Measurements from ENCODE around the gene ACAA1.
"Not testable (repeated sequence)": the region's sequence is repeated elsewhere in the genome, so short reads cannot be mapped to it uniquely, and the experiment has no call there.

ACAA1 gene

GRCh38 chr3:38134517-38135143, 2.3 kb downstream of the ACAA1 start:
- not testable (repeated sequence) for DNase-seq (ENCODE audit: low read depth)

- DNase-seq (ENCODE audit: low read depth), result no peak
These were observed 3.1 kb downstream of the ACAA1 start for GRCh38 chr3:38133557-38134405.

DNA sequence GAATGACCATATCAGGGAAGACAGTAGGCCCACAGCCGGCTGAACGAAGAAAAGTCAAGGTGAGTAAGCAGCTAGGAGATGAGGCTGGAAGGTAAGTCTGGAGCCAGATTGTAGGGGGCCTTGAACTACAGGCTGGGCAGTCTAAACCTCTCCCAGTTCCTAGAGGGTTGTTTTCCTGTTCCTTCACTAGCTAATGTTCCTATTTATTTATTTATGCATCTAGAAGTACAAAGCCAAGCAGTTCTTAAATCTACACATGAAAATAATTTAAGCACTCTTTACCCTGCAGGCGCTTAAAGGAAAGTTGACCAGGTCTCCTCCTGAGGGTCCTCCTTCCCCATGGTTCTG, 3.7 kb downstream of the ACAA1 start:
- no peak for DNase-seq (ENCODE audit: low read depth)

- DNase-seq (ENCODE audit: low read depth), result peak; percentile 44
These were observed 5.1 kb downstream of the ACAA1 start for GRCh38 chr3:38131621-38132369.

- DNase-seq (ENCODE audit: low read depth), result no peak
These were observed 6.3 kb downstream of the ACAA1 start for GRCh38 chr3:38130631-38131065.

DNA sequence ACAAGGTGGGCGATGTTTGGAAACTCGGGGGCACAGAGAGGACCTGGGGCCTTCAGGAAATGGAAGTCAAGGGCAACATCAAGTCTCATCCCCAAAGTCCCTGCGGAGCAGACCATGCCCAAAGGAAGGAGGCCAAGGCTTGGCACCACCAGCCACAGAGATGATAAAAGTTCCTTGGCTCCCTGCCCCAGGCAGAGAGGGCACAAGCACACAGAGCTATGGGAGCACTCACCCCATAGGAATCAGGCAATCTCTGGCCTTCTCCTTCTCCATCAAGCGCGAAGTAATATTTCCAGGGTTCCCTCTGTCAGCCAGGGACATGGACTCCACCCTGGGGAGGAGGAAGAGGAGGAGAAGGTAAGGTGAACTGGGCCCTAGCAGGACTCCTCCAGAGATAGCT, 7.9 kb downstream of the ACAA1 start:
- DNase-seq (ENCODE audit: low read depth), result no peak

DNA sequence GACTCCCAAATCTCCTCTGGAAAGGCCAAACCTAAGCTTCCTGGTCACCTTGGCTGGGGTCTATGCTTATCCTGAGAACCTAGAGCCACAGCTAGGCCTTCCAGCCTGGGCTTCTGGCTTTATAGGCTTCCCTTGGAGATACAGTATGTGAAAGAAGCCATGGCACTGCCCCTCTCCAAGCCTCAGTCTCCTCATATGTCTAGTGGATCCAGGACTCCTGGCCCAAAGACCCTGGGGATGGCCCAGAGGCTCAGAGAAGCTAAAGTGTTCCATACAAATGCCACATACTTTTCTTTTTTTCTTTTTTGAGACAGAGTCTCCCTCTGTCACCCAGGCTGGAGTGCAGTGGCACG, 8.6 kb downstream of the ACAA1 start:
- DNase-seq (ENCODE audit: low read depth), result no peak

- peak; percentile 20 for DNase-seq (ENCODE audit: low read depth)
These were observed 9.2 kb downstream of the ACAA1 start for GRCh38 chr3:38127611-38128302.

DNA sequence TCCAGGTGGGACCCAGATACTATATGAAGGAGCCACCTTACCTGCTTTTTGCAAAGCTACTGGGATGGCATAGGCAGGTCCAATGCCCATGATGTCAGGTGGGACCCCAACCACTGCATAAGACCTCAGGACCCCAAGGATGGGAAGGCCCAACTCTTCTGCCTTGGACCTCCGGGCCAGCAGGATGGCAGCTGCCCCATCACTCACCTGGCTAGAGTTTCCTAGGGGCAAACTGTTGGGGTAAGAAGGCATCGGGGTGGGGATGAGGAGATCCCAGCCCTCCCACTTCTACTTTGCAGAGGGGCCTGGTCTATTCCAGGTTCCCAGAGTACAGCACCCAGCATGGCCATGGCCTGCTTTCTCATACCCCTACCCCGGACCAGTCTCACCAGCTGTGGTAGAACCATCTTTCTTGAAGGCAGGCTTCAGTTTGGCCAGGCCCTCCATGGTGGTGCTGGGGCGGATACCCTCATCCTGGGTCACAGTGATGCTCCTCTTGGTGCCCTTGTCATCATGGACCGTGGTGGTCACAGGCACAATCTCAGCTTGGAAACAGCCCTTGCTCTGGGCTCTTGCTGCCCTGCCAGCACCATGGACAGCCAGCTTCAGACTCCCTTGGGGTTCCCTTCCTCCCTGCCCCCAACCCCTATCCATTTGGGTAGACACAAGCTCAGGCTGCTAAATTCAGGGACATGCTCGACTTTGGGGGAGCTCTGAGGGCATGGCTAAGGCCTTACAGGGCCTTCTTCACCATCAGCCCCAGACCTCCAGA, 10.6 kb downstream of the ACAA1 start:
- DNase-seq (ENCODE audit: low read depth), result no peak

DNA sequence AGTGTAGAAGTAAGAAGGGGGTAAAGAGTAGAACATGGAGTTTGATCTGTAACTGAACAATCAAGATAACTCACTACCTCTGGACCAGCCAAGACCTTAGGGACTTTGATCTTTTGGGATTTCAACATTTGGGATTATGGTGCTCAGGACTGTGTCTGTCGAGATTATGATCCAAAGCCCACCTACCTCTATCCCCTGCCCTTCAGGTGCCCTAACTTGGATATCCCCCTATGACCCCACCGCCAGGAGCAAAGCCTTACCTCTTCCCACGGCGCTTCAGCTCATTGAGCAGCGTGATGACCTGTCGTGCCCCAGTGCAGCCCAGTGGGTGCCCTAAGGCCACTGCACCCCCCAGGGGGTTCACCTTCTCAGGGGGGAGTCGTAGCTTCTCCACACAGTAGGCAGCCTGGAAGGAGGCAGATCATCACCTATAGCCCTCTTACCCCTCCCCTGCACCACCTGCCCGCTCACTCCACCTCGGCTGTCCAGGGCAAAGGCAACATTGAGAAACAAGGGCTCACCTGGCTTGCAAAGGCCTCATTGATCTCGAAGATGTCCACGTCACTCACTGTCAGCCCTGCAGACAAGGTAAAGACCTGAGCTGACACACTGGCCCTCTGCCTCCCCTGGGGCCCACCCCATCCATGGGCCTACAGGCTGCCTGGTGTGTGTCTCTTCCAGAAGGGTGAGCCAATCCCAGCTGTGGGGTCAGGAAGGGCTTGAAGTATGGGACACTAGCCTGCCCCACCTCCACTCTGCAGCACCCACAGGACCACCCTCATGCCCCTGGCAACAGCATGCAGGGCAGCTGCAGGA, 11.4 kb downstream of the ACAA1 start:
- DNase-seq (ENCODE audit: low read depth), result no peak

GRCh38 chr3:38124324-38125122, 12.4 kb downstream of the ACAA1 start:
- DNase-seq (ENCODE audit: low read depth), result no peak

- no peak for DNase-seq (ENCODE audit: low read depth)
These were observed 14.1 kb downstream of the ACAA1 start for GRCh38 chr3:38122712-38123290.

- DNase-seq (ENCODE audit: low read depth), result no peak
These were observed 15.0 kb downstream of the ACAA1 start for GRCh38 chr3:38121832-38122461.

DNA sequence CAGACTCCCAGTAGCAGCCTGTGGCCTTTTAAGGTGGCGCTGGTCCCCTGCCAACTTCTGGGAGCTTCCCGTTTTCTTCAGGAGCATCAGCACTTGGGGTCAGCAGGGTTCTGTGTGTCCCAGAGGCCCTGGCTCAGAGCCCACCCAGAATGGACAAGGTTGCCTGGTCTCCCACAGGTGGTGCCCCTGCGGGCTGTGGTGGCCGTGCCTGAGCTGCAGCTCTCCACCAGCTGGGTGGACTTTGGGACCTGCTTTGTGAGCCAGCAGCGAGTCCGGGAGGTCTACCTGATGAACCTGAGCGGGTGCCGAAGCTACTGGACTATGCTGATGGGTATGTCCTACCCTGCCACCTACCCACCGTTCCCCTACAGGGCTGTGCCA, 15.5 kb downstream of the ACAA1 start:
- no peak for DNase-seq (ENCODE audit: low read depth)

DNA sequence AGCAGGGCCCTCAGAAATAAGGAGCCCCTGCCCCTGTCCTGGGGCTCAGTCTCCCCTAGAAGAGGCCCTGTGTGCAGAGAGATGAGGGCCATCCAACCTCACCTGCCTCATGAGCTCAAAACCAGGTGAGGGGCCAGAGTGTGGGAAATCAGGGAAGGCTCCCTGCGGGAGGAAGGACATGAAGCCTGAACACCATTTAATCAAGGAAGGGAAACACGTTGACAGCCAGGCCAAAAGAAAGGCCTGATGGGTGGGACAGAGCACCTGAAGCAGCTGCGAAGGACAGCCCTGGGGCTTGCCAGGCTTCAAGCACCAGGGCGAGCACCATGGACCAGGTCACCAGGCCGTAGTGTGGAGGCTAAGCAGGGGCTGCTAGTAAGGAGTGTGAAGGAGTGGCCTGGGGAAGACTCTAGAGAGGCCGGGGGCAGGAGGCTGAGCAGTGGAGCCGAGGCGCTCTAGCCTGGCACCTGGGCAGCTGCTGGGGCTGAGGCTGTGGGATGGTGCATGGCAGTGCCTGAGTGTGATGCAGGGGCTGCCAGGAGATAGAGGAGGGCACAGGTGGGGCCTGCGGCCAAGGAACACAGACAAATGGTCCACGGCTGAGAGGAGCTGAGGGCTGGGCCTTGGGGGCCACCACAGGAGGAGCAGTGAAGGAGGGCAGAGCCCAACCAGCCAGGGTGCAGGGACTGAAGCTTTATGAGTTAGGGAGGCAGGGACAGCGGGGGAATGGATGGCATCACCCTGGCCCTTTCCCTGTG, 16.1 kb downstream of the ACAA1 start:
- DNase-seq (ENCODE audit: low read depth), result no peak

GRCh38 chr3:38119821-38120692, 16.9 kb downstream of the ACAA1 start:
- no peak for DNase-seq (ENCODE audit: low read depth)

- DNase-seq (ENCODE audit: low read depth), result no peak
These were observed 17.7 kb downstream of the ACAA1 start for GRCh38 chr3:38119248-38119544.
